GM23338 (cell line): ENCODE data around the gene FOXM1. TPM values are rescaled to one million over a fixed set of nuclear protein-coding genes. Genes with fewer than 3 reads are reported as not detected.

Source experiments
- ATAC-seq: fragments of 200-7000 bp; cut with Tn5 transposase; 3 replicates; pipeline ENCODE4 v1.9.1; 2020
- DNase-seq: peaks from one replicate; pipeline ENCODE4 v3.0.0-alpha.2; 2015; ENCODE audit warnings: low spot score
- H2AFZ ChIP-seq: fragments of 200-600 bp; sonication (generic); 2 replicates; pipeline ENCODE4 v1.8.0; 2016; ENCODE audit warnings: antibody characterized with exemption, mild to moderate bottlenecking, moderate library complexity
- H3F3A ChIP-seq: fragments of 200-600 bp; sonication (generic); replicated peaks from 2 replicates; pipeline ENCODE4 v1.8.0; 2017; ENCODE audit warnings: antibody characterized with exemption, mixed run types, low read depth
- H3K27ac ChIP-seq: fragments of 200-600 bp; sonication (generic); 2 replicates; pipeline ENCODE4 v1.6.1; 2016; ENCODE audit warnings: low read depth
- H3K27me3 ChIP-seq: fragments of 200-600 bp; sonication (generic); 2 replicates; pipeline ENCODE4 v1.8.0; 2016; ENCODE audit warnings: mild to moderate bottlenecking, mixed run types, moderate library complexity; ENCODE audit not compliant: insufficient read depth
- H3K36me3 ChIP-seq: fragments of 200-600 bp; sonication (generic); 2 replicates; pipeline ENCODE4 v1.8.0; 2016; ENCODE audit warnings: mild to moderate bottlenecking; ENCODE audit not compliant: insufficient read depth
- H3K4me1 ChIP-seq: fragments of 200-600 bp; sonication (generic); 2 replicates; pipeline ENCODE4 v1.8.0; 2016; ENCODE audit warnings: mild to moderate bottlenecking, moderate library complexity; ENCODE audit not compliant: insufficient read depth
- H3K4me2 ChIP-seq: fragments of 200-600 bp; sonication (generic); 2 replicates; pipeline ENCODE4 v1.7.1; 2017; ENCODE audit warnings: mixed run types
- H3K4me3 ChIP-seq: fragments of 200-600 bp; sonication (generic); 2 replicates; pipeline ENCODE4 v1.6.1; 2016; ENCODE audit warnings: mixed run types
- H3K79me2 ChIP-seq: fragments of 200-600 bp; sonication (generic); replicated peaks from 2 replicates; pipeline ENCODE4 v1.8.0; 2017; ENCODE audit warnings: mild to moderate bottlenecking; ENCODE audit not compliant: insufficient read depth
- H3K9me2 ChIP-seq: fragments of 200-600 bp; sonication (generic); 2 replicates; pipeline ENCODE4 v1.8.0; 2017; ENCODE audit not compliant: insufficient read depth
- H4K20me1 ChIP-seq: fragments of 200-600 bp; sonication (generic); replicated peaks from 2 replicates; pipeline ENCODE4 v1.8.0; 2017; ENCODE audit warnings: mild to moderate bottlenecking; ENCODE audit not compliant: insufficient read depth
- H3K27ac Mint-ChIP-seq: 2 replicates; pipeline ENCODE4 v1.8.0; 2020; ENCODE audit warnings: inconsistent platforms, mild to moderate bottlenecking, moderate library complexity, mixed read lengths
- H3K27me3 Mint-ChIP-seq: 3 replicates; pipeline ENCODE4 v1.8.0; 2022; ENCODE audit warnings: low read depth, mild to moderate bottlenecking, moderate library complexity, mixed read lengths, inconsistent platforms; ENCODE audit not compliant: insufficient read depth, poor library complexity
- H3K36me3 Mint-ChIP-seq: 3 replicates; pipeline ENCODE4 v1.8.0; 2021; ENCODE audit warnings: low read depth, mild to moderate bottlenecking, inconsistent platforms, moderate library complexity, mixed read lengths
- H3K4me1 Mint-ChIP-seq: 3 replicates; pipeline ENCODE4 v1.8.0; 2020; ENCODE audit warnings: mild to moderate bottlenecking, inconsistent platforms, mixed read lengths
- H3K4me3 Mint-ChIP-seq: 3 replicates; pipeline ENCODE4 v1.8.0; 2021; ENCODE audit warnings: moderate library complexity, mild to moderate bottlenecking, inconsistent platforms, mixed read lengths
- H3K9me3 Mint-ChIP-seq: 3 replicates; pipeline ENCODE4 v1.8.0; 2020; ENCODE audit warnings: moderate library complexity, mild to moderate bottlenecking, inconsistent platforms, mixed read lengths
- EZH2 ChIP-seq: fragments of 200-600 bp; sonication (generic); IDR thresholded peaks from one replicate; pipeline ENCODE4 v1.8.0; 2017; ENCODE audit warnings: antibody characterized with exemption, mild to moderate bottlenecking, low read depth; ENCODE audit not compliant: unreplicated experiment
- EZH2phosphoT487 ChIP-seq: fragments of 200-600 bp; sonication (generic); IDR thresholded peaks from one replicate; pipeline ENCODE4 v1.8.1; 2018; ENCODE audit warnings: antibody characterized with exemption; ENCODE audit not compliant: unreplicated experiment
- JUNB ChIP-seq: IDR thresholded peaks from one replicate; pipeline ENCODE4 v1.6.1; 2016; ENCODE audit warnings: antibody characterized with exemption; ENCODE audit not compliant: unreplicated experiment
- NANOG ChIP-seq: IDR thresholded peaks from 2 replicates; pipeline ENCODE4 v1.6.1; 2016; ENCODE audit warnings: antibody characterized with exemption, borderline replicate concordance
- POLR2AphosphoS5 ChIP-seq: IDR thresholded peaks from 2 replicates; pipeline ENCODE4 v1.6.1; 2016; ENCODE audit warnings: antibody characterized with exemption, low read depth
- ZNF331 ChIP-seq: fragments of 250-450 bp; sonication (Bioruptor Pico); IDR thresholded peaks from 2 replicates; pipeline ENCODE4 v1.5.0; 2020; ENCODE audit warnings: low read depth, mild to moderate bottlenecking, moderate library complexity
- polyA plus RNA-seq: library from polyadenylated mRNA; unstranded; fragments of >200 nt; fragmentation: Nextera tagmentation; extraction: Ambion mirVana; gene quantifications from 2 replicates; pipeline ENCODE4 v1.2.1, GENCODE V29; 2016
- total RNA-seq: library from RNA; depleted of rRNA; stranded (reverse); fragments of >200 nt; shearing (Covaris generic); gene quantifications from 2 replicates; pipeline ENCODE4 v1.2.3, GENCODE V29; 2014
- TF ChIP-seq, protein P1 (sequence below): IDR thresholded peaks from 2 replicates; pipeline ENCODE4 v1.6.1; 2016; ENCODE audit warnings: antibody characterized with exemption
- TF ChIP-seq, protein P2 (sequence below), 2 experiments: fragments of 200-600 bp in 1 of 2; sonication (generic) in 1 of 2; conservative IDR thresholded peaks; 2 replicates each; pipeline versions ENCODE4 v1.5.1 to v1.6.1; 2016 to 2017; ENCODE audit warnings: antibody characterized with exemption in 2 of 2, low read depth in 2 of 2, mild to moderate bottlenecking in 2 of 2, moderate library complexity in 1 of 2

FOXM1 gene
- total and polyA plus RNA-seq, 2 experiments from 2014 or later, result 31.0 to 98.1 TPM

DNA sequence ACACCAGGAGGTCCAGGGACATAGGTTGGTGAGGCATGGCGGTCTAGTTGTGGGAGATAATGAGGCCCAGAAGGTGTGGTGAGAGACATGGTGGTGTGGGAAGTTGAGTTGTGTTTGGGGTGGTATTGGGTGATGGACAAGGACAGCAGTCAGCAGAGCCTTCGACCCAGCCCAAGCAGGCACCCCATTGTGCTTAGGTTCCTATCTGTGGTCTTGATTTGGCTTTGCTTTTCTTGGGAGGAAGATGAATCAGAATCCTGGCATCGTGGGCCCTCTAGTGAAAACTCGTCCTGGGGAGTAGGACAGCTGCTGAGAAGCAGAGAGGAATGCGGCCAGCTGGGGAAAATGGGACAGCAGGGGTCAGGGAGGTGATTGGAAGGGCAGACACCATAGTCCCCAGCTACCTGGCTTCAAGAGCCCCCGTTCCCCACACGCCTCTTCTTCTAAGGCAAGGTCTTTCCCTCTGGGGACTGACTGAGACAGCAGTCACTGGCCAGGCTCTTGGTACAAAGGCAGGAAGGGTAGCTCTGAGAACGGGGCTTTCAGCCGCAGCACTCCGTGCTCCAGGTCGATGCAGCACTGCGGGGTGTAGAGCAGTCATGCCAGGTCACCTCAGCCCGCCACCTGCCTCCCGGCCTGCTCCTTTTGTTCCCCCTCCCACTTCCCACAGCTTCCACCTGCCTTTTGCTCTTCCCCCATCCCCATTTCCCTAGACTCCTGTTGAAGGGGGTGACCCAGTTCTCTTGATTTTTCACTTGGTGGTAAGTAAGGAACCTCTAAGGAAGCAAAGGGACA is 50.1 kb downstream of the FOXM1 start:
- no peak for DNase-seq
- no peaks in the 10 kb centered on the region for H3K9me3 Mint-ChIP-seq
- peaks cover 28% of the 10 kb centered on the region for H3K36me3 ChIP-seq
- no peak overlapping the region for H3K4me2 ChIP-seq
- H3K4me3 ChIP-seq, result no peak overlapping the region
- no peaks in the 10 kb centered on the region for H3K27me3 ChIP-seq
- ATAC-seq, result peak; percentile 33
- no peaks in the 10 kb centered on the region for H3K9me2 ChIP-seq
- H4K20me1 ChIP-seq, result peaks cover 8% of the 10 kb centered on the region; the same call in 1 of the 2 replicates
- peaks cover 5% of the 10 kb centered on the region; the same call in 1 of the 2 replicates for H3F3A ChIP-seq
- no peak overlapping the region for H2AFZ ChIP-seq
- peaks cover 9% of the 10 kb centered on the region for H3K4me1 ChIP-seq
- TF ChIP-seq, protein P1, sequence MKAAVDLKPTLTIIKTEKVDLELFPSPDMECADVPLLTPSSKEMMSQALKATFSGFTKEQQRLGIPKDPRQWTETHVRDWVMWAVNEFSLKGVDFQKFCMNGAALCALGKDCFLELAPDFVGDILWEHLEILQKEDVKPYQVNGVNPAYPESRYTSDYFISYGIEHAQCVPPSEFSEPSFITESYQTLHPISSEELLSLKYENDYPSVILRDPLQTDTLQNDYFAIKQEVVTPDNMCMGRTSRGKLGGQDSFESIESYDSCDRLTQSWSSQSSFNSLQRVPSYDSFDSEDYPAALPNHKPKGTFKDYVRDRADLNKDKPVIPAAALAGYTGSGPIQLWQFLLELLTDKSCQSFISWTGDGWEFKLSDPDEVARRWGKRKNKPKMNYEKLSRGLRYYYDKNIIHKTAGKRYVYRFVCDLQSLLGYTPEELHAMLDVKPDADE, result no peak
- TF ChIP-seq ZNF331 (CRISPR knock-in tag) (no peak), EZH2 (no peak), EZH2phosphoT487 (no peak), POLR2AphosphoS5 (no peak), JUNB (no peak)
- TF ChIP-seq, protein P2, sequence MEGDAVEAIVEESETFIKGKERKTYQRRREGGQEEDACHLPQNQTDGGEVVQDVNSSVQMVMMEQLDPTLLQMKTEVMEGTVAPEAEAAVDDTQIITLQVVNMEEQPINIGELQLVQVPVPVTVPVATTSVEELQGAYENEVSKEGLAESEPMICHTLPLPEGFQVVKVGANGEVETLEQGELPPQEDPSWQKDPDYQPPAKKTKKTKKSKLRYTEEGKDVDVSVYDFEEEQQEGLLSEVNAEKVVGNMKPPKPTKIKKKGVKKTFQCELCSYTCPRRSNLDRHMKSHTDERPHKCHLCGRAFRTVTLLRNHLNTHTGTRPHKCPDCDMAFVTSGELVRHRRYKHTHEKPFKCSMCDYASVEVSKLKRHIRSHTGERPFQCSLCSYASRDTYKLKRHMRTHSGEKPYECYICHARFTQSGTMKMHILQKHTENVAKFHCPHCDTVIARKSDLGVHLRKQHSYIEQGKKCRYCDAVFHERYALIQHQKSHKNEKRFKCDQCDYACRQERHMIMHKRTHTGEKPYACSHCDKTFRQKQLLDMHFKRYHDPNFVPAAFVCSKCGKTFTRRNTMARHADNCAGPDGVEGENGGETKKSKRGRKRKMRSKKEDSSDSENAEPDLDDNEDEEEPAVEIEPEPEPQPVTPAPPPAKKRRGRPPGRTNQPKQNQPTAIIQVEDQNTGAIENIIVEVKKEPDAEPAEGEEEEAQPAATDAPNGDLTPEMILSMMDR (conservative IDR thresholded peaks at IDR 0.05; ENCODE audit: low read depth in 2 of 2), result no peak
- H3K27me3 Mint-ChIP-seq, result peaks cover 5% of the 10 kb centered on the region
- H3K27ac ChIP-seq, result no peak overlapping the region
- no peak overlapping the region for H3K4me3 Mint-ChIP-seq
- peaks cover 65% of the 10 kb centered on the region for H3K36me3 Mint-ChIP-seq
- H3K4me1 Mint-ChIP-seq, result peaks cover 33% of the 10 kb centered on the region
- H3K79me2 ChIP-seq, result no peaks in the 10 kb centered on the region
- H3K27ac Mint-ChIP-seq, result no peak overlapping the region

DNA sequence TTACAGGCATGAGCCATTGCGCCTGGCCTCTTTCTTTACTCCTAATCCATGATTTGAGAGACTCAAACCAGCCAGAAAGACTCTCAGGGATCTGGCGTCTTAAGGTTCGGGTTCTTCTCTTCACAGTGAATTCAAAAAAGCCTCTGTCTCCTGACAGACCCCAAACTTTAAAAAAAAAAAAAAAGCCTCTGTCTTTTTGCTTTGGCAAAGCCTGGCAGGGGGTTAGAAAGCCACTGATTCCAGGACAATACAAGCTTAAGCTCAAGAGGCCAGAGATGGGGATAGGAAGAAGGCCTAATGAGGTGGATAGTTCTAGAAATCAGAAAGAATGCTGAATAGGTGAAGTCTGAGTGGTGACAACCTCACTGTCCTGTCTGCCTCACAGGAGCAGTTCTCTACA is 50.9 kb downstream of the FOXM1 start:
- Histone ChIP-seq H3K79me2 (no peaks in the 10 kb centered on the region), H3K9me2 (no peaks in the 10 kb centered on the region), H3K4me1 (peaks cover 9% of the 10 kb centered on the region), H3F3A (peaks cover 5% of the 10 kb centered on the region; the same call in 1 of the 2 replicates), H3K4me2 (no peak overlapping the region), H3K4me3 (no peak overlapping the region), H2AFZ (no peak overlapping the region), H3K27ac (no peak overlapping the region), H3K27me3 (no peaks in the 10 kb centered on the region), H3K36me3 (peaks cover 29% of the 10 kb centered on the region), H4K20me1 (peaks cover 4% of the 10 kb centered on the region; the same call in 1 of the 2 replicates)
- Mint-ChIP-seq H3K36me3 (peaks cover 65% of the 10 kb centered on the region), H3K27ac (no peak overlapping the region), H3K9me3 (no peaks in the 10 kb centered on the region), H3K4me1 (peaks cover 33% of the 10 kb centered on the region), H3K4me3 (no peak overlapping the region), H3K27me3 (peaks cover 5% of the 10 kb centered on the region)
- no peak for TF ChIP-seq ZNF331 (CRISPR knock-in tag)
- no peak for TF ChIP-seq JUNB
- TF ChIP-seq, protein P2 (conservative IDR thresholded peaks at IDR 0.05; ENCODE audit: low read depth in 2 of 2), result no peak
- TF ChIP-seq NANOG, result no peak
- TF ChIP-seq, protein P1, result no peak
- no peak for TF ChIP-seq EZH2phosphoT487
- no peak for DNase-seq
- peak; percentile 15; the same call in 1 of the 3 replicates for ATAC-seq
